IMR-90 (cell line): ENCODE data around the gene POU2F1.

Experiments
- CHD1 ChIP-seq: IDR thresholded peaks from 2 replicates; pipeline ENCODE4 v1.6.1; 2012; ENCODE audit warnings: low read depth, low read length, improper control_type of control experiment
- POLR2A ChIP-seq: IDR thresholded peaks from 2 replicates; pipeline ENCODE4 v1.6.1; 2012; ENCODE audit warnings: mild to moderate bottlenecking, low read depth, low read length
- RFX5 ChIP-seq: IDR thresholded peaks from 2 replicates; pipeline ENCODE4 v1.8.0; 2012; ENCODE audit warnings: low read depth, mild to moderate bottlenecking, low read length, moderate library complexity
- TF ChIP-seq, protein P1 (sequence below): conservative IDR thresholded peaks from 2 replicates; pipeline ENCODE4 v1.5.1; 2012; ENCODE audit warnings: mild to moderate bottlenecking, low read depth, low read length, improper control_type of control experiment
- TF ChIP-seq, protein P2 (sequence below): fragments of 150-350 bp; IDR thresholded peaks from 2 replicates; pipeline ENCODE4 v1.6.1; 2017; ENCODE audit warnings: mild to moderate bottlenecking, antibody characterized with exemption, low read length, low read depth

DNA sequence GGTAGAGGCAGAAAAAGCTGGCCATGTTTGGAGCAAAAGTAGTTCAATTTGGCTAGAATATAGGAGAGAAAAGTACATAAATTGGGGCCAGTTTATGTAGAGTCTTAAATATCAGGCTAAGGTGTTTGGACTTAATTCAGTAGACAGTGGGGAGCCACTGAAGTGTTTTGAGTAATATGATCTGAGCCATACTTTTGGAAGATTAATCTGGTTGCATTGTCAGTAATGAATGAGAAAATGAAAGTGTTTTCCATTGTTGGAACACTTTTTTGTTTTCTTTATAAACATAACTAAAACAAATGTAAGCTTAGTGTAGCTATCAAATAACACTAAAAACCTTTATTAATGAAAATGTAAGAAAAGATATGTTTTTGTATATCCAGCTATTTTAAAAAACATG is 42.1 kb downstream of the POU2F1 start:
- TF ChIP-seq, protein P1, sequence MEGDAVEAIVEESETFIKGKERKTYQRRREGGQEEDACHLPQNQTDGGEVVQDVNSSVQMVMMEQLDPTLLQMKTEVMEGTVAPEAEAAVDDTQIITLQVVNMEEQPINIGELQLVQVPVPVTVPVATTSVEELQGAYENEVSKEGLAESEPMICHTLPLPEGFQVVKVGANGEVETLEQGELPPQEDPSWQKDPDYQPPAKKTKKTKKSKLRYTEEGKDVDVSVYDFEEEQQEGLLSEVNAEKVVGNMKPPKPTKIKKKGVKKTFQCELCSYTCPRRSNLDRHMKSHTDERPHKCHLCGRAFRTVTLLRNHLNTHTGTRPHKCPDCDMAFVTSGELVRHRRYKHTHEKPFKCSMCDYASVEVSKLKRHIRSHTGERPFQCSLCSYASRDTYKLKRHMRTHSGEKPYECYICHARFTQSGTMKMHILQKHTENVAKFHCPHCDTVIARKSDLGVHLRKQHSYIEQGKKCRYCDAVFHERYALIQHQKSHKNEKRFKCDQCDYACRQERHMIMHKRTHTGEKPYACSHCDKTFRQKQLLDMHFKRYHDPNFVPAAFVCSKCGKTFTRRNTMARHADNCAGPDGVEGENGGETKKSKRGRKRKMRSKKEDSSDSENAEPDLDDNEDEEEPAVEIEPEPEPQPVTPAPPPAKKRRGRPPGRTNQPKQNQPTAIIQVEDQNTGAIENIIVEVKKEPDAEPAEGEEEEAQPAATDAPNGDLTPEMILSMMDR = no peak
- TF ChIP-seq, protein P2, sequence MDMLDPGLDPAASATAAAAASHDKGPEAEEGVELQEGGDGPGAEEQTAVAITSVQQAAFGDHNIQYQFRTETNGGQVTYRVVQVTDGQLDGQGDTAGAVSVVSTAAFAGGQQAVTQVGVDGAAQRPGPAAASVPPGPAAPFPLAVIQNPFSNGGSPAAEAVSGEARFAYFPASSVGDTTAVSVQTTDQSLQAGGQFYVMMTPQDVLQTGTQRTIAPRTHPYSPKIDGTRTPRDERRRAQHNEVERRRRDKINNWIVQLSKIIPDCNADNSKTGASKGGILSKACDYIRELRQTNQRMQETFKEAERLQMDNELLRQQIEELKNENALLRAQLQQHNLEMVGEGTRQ = no peak
- no peak for TF ChIP-seq POLR2A
- TF ChIP-seq CHD1 = no peak
- no peak for TF ChIP-seq RFX5
